PFSK-1 (cell line): Measurements from ENCODE around the gene COLEC12.

Experiments
- FOXP2 ChIP-seq: optimal IDR thresholded peaks from 2 replicates; pipeline ENCODE3; 2011; ENCODE audit warnings: borderline replicate concordance, control low read depth, inconsistent platforms; ENCODE audit not compliant: insufficient read depth; ENCODE audit errors: extremely low read length, extremely low read depth
- POLR2AphosphoS5 ChIP-seq: IDR thresholded peaks from 2 replicates; pipeline ENCODE4 v1.6.1; 2012; ENCODE audit warnings: low read depth, mild to moderate bottlenecking, control low read depth, low read length, moderate library complexity
- SIN3A ChIP-seq: IDR thresholded peaks from 2 replicates; pipeline ENCODE4 v1.6.1; 2012; ENCODE audit warnings: mild to moderate bottlenecking, low read length, moderate library complexity, borderline replicate concordance; ENCODE audit not compliant: insufficient read depth
- TF ChIP-seq, protein P1 (sequence below), 2 experiments: IDR thresholded peaks; 2 replicates each; pipeline versions ENCODE4 v1.6.1 to v1.8.0; 2011 to 2012; ENCODE audit warnings: low read depth in 2 of 2, low read length in 2 of 2, control low read depth in 1 of 2, inconsistent platforms in 1 of 2, mild to moderate bottlenecking in 1 of 2, moderate library complexity in 1 of 2; ENCODE audit not compliant: insufficient read depth in 1 of 2

DNA sequence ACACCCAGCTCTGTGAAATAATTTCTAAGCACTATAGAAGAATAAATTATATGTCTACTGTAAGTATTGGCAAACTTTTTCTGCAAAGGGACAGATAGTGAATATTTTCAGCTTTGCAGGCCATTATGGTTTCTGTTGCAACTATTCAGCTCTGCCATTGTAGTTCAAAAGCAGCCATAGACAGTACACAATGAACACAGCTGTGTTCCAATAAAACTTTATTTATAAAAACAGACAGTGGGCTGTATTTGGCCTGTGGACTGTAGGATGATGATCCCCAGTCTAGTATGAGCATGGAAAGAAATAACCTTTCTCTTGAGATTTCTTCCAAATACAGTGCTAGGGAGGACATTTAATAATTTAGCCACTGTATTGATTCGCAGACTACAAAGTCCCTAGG, 197.5 kb downstream of the COLEC12 start:
- TF ChIP-seq, protein P1, sequence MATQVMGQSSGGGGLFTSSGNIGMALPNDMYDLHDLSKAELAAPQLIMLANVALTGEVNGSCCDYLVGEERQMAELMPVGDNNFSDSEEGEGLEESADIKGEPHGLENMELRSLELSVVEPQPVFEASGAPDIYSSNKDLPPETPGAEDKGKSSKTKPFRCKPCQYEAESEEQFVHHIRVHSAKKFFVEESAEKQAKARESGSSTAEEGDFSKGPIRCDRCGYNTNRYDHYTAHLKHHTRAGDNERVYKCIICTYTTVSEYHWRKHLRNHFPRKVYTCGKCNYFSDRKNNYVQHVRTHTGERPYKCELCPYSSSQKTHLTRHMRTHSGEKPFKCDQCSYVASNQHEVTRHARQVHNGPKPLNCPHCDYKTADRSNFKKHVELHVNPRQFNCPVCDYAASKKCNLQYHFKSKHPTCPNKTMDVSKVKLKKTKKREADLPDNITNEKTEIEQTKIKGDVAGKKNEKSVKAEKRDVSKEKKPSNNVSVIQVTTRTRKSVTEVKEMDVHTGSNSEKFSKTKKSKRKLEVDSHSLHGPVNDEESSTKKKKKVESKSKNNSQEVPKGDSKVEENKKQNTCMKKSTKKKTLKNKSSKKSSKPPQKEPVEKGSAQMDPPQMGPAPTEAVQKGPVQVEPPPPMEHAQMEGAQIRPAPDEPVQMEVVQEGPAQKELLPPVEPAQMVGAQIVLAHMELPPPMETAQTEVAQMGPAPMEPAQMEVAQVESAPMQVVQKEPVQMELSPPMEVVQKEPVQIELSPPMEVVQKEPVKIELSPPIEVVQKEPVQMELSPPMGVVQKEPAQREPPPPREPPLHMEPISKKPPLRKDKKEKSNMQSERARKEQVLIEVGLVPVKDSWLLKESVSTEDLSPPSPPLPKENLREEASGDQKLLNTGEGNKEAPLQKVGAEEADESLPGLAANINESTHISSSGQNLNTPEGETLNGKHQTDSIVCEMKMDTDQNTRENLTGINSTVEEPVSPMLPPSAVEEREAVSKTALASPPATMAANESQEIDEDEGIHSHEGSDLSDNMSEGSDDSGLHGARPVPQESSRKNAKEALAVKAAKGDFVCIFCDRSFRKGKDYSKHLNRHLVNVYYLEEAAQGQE (IDR thresholded peaks at IDR 0.05; ENCODE audit: insufficient read depth in 1 of 2, low read depth in 2 of 2, low read length in 2 of 2), result no peak
- TF ChIP-seq POLR2AphosphoS5, result no peak
- TF ChIP-seq FOXP2, result no peak
- no peak for TF ChIP-seq SIN3A
